Liver (tissue), 9 donors: ENCODE measurements around the gene MIOX. TPM values are rescaled to one million over a fixed set of nuclear protein-coding genes. Genes with fewer than 3 reads are reported as not detected.
A peak's percentile ranks its signal among the peaks of the same experiment; 100 is the strongest.

Experiments used
- DNase-seq: peaks from one replicate; pipeline ENCODE4 v3.0.0-alpha.2; 2017; ENCODE audit warnings: low spot score
- H3K27ac ChIP-seq, 2 donors: one replicate each; pipeline ENCODE4 v1.7.0; 2013; ENCODE audit warnings: inconsistent platforms in 2 of 2, low read length in 2 of 2, control low read depth in 1 of 2, low read depth in 1 of 2, mild to moderate bottlenecking in 1 of 2
- H3K27me3 ChIP-seq, 4 donors: one replicate each; pipeline versions ENCODE4 v1.6.1 to v1.7.0; 2013; ENCODE audit warnings: low read length in 3 of 4, inconsistent platforms in 1 of 4, mild to moderate bottlenecking in 1 of 4, moderate library complexity in 1 of 4; ENCODE audit not compliant: control insufficient read depth in 4 of 4, insufficient read depth in 4 of 4
- H3K36me3 ChIP-seq, 4 donors: one replicate each; pipeline versions ENCODE4 v1.6.1 to v1.7.0; 2013; ENCODE audit warnings: low read length in 3 of 4, mild to moderate bottlenecking in 3 of 4, low read depth in 1 of 4, moderate library complexity in 1 of 4; ENCODE audit not compliant: control insufficient read depth in 4 of 4, insufficient read depth in 3 of 4
- H3K4me1 ChIP-seq, 4 donors: one replicate each; pipeline versions ENCODE4 v1.6.1 to v1.7.0; 2013; ENCODE audit warnings: low read length in 3 of 4, mild to moderate bottlenecking in 3 of 4, moderate library complexity in 1 of 4; ENCODE audit not compliant: control insufficient read depth in 4 of 4, insufficient read depth in 4 of 4
- H3K4me3 ChIP-seq, 3 donors: one replicate each; pipeline versions ENCODE4 v1.6.1 to v1.7.0; 2013; ENCODE audit warnings: low read length in 3 of 3, control low read depth in 1 of 3, low read depth in 1 of 3, mild to moderate bottlenecking in 1 of 3
- H3K9ac ChIP-seq, 2 donors: one replicate each; pipeline ENCODE4 v1.7.0; 2013; ENCODE audit warnings: low read length in 2 of 2, mild to moderate bottlenecking in 2 of 2, moderate library complexity in 2 of 2, control low read depth in 1 of 2, low read depth in 1 of 2
- H3K9me3 ChIP-seq, 4 donors: one replicate each; pipeline versions ENCODE4 v1.6.1 to v1.7.0; 2013; ENCODE audit warnings: low read length in 3 of 4; ENCODE audit not compliant: control insufficient read depth in 4 of 4
- ATF3 ChIP-seq: IDR thresholded peaks from 2 replicates; pipeline ENCODE4 v1.6.1; 2016; ENCODE audit warnings: antibody characterized with exemption
- EGR1 ChIP-seq, 2 donors: IDR thresholded peaks; 2 replicates each; pipeline ENCODE4 v1.6.1; 2016 to 2018; ENCODE audit warnings: antibody characterized with exemption in 2 of 2, low read depth in 2 of 2
- FOXA2 ChIP-seq: IDR thresholded peaks from 2 replicates; pipeline ENCODE4 v1.6.1; 2016; ENCODE audit warnings: antibody characterized with exemption
- HNF4A ChIP-seq, 2 donors: conservative IDR thresholded peaks; 2 replicates each; pipeline ENCODE4 v1.6.1; 2016; ENCODE audit warnings: antibody characterized with exemption in 2 of 2, mild to moderate bottlenecking in 2 of 2
- HNF4G ChIP-seq: IDR thresholded peaks from 2 replicates; pipeline ENCODE4 v1.6.1; 2016; ENCODE audit warnings: antibody characterized with exemption
- JUND ChIP-seq, 2 donors: IDR thresholded peaks; 2 replicates each; pipeline ENCODE4 v1.6.1; 2016; ENCODE audit warnings: antibody characterized with exemption in 2 of 2
- MAX ChIP-seq: IDR thresholded peaks from 2 replicates; pipeline ENCODE4 v1.6.1; 2016; ENCODE audit warnings: antibody characterized with exemption
- NR2F2 ChIP-seq: IDR thresholded peaks from 2 replicates; pipeline ENCODE4 v1.6.1; 2016; ENCODE audit warnings: antibody characterized with exemption
- RAD21 ChIP-seq, 2 donors: IDR thresholded peaks; 2 replicates each; pipeline ENCODE4 v1.6.1; 2016; ENCODE audit warnings: antibody characterized with exemption in 2 of 2, mild to moderate bottlenecking in 2 of 2
- RXRA ChIP-seq, 2 donors: IDR thresholded peaks; 2 replicates each; pipeline ENCODE4 v1.6.1; 2017 to 2018; ENCODE audit warnings: antibody characterized with exemption in 2 of 2, mild to moderate bottlenecking in 1 of 2
- SP1 ChIP-seq: IDR thresholded peaks from 2 replicates; pipeline ENCODE4 v1.6.1; 2018; ENCODE audit warnings: antibody characterized with exemption, mild to moderate bottlenecking
- YY1 ChIP-seq: IDR thresholded peaks from 2 replicates; pipeline ENCODE4 v1.6.1; 2016; ENCODE audit warnings: antibody characterized with exemption, mild to moderate bottlenecking
- ZBTB33 ChIP-seq: IDR thresholded peaks from 2 replicates; pipeline ENCODE4 v1.6.1; 2016; ENCODE audit warnings: antibody characterized with exemption
- WGBS: extraction: QIAGEN DNeasy Blood & Tissue Kit; methylation state at CpG from one replicate; pipeline ENCODE4 v1.1.7; 2013; 5-methylcytosine and 5-hydroxymethylcytosine counted together
- polyA plus RNA-seq, 2 donors: library from polyadenylated mRNA; stranded (reverse) in 1 of 2; unstranded in 1 of 2; fragments of 200-250 nt in 1 of 2; fragments of >200 nt in 1 of 2; fragmentation: Nextera tagmentation in 1 of 2; extraction: Ambion mirVana in 1 of 2; gene quantifications; one replicate each; pipeline versions ENCODE4 v1.2.1 to v1.2.3, GENCODE V29; 2013 to 2015
- total RNA-seq, 2 donors: library from RNA; depleted of rRNA; stranded (reverse); fragments of >200 nt; gene quantifications; one replicate each; pipeline ENCODE4 v1.2.3, GENCODE V29; 2014
- donor health status: healthy.
- donor health status: healthy.
- donor health status: healthy.
- donor health status: healthy.
- donor health status: healthy.

MIOX gene
- total and polyA plus RNA-seq, 4 donors, result not detected

- no peaks in the 10 kb centered on the region for H3K36me3 ChIP-seq
- WGBS, result 90% methylated on average over 3 of the region's 3 CpGs
- no peak overlapping the region for H3K4me3 ChIP-seq
- H3K9ac ChIP-seq, result no peak overlapping the region
- peaks cover 0 to 15% (median 12%) of the 10 kb centered on the region in 4 donors for H3K4me1 ChIP-seq
- no peaks in the 10 kb centered on the region for H3K9me3 ChIP-seq
- no peak for DNase-seq
- no peak for TF ChIP-seq RAD21 (IDR thresholded peaks at IDR 0.05)
- no peak for TF ChIP-seq YY1
- no peak for TF ChIP-seq NR2F2
- TF ChIP-seq JUND (IDR thresholded peaks at IDR 0.05), result no peak
- no peak for TF ChIP-seq FOXA2
- TF ChIP-seq RXRA (IDR thresholded peaks at IDR 0.05), result no peak
- no peak for TF ChIP-seq ATF3
- no peak for TF ChIP-seq SP1
- TF ChIP-seq HNF4A (conservative IDR thresholded peaks at IDR 0.05), result no peak
- no peak for TF ChIP-seq EGR1 (IDR thresholded peaks at IDR 0.05; ENCODE audit: low read depth in 2 of 2)
- no peak for TF ChIP-seq MAX
- peak overlapping the region in 1 of 2 donors; percentile 17 for H3K27ac ChIP-seq
- H3K27me3 ChIP-seq, result no peaks in the 10 kb centered on the region
These were observed 49.6 kb downstream of the MIOX start for GRCh38 chr22:50536226-50536625.

- H3K9me3 ChIP-seq, result no peaks in the 10 kb centered on the region
- H3K36me3 ChIP-seq, result no peaks in the 10 kb centered on the region
- peaks cover 0 to 14% (median 7%) of the 10 kb centered on the region in 4 donors for H3K4me1 ChIP-seq
- H3K4me3 ChIP-seq, result no peak overlapping the region
- 95% methylated on average over 13 of the region's 13 CpGs for WGBS
- H3K27me3 ChIP-seq, result no peaks in the 10 kb centered on the region
- H3K27ac ChIP-seq, result peak overlapping the region; percentile 87 to 100
- H3K9ac ChIP-seq, result no peak overlapping the region
- DNase-seq, result no peak
- TF ChIP-seq FOXA2 (no peak), YY1 (no peak), ZBTB33 (no peak), NR2F2 (no peak), EGR1 (IDR thresholded peaks at IDR 0.05; ENCODE audit: low read depth in 2 of 2) (no peak), HNF4G (no peak), RXRA (IDR thresholded peaks at IDR 0.05) (no peak)
These were observed 51.1 kb downstream of the MIOX start for GRCh38 chr22:50537765-50538164.

Other genes starting within 250 kb of the MIOX start
- 10 to 100 TPM; 20.9 to 31.7 TPM for gene TUBGCP6, start 241.8 kb upstream of the MIOX start, total RNA-seq
- gene TUBGCP6, start 241.8 kb upstream of the MIOX start, polyA plus RNA-seq, result 10 to 100 TPM in 1 of 2 donors, 1 to 10 TPM in 1; 9.3 to 11.9 TPM
- 10 to 100 TPM; 11.4 to 18.2 TPM for gene HDAC10, start 235.6 kb upstream of the MIOX start, total RNA-seq
- 10 to 100 TPM in 1 of 2 donors, 1 to 10 TPM in 1; 6.2 to 15.9 TPM for gene HDAC10, start 235.6 kb upstream of the MIOX start, polyA plus RNA-seq
- 1 to 10 TPM; 2.3 to 2.8 TPM for gene MAPK12, start 225.2 kb upstream of the MIOX start, total RNA-seq
- gene MAPK12, start 225.2 kb upstream of the MIOX start, polyA plus RNA-seq, result 1 to 10 TPM in 1 of 2 donors, under 1 TPM in 1; 0.83 to 1.5 TPM
- gene MAPK11, start 216.5 kb upstream of the MIOX start, total RNA-seq, result 1 to 10 TPM in 1 of 2 donors, under 1 TPM in 1; 0.65 to 1.2 TPM
- 1 to 10 TPM in 1 of 2 donors, under 1 TPM in 1; 0.83 to 2.0 TPM for gene MAPK11, start 216.5 kb upstream of the MIOX start, polyA plus RNA-seq
- 10 to 100 TPM; 28.8 to 95.7 TPM for gene PLXNB2, start 179.2 kb upstream of the MIOX start, total RNA-seq
- gene PLXNB2, start 179.2 kb upstream of the MIOX start, polyA plus RNA-seq, result 10 to 100 TPM; 60.1 to 87.8 TPM
- 1 to 10 TPM; 1.1 to 1.2 TPM for gene DENND6B, start 159.8 kb upstream of the MIOX start, total RNA-seq
- gene DENND6B, start 159.8 kb upstream of the MIOX start, polyA plus RNA-seq, result 1 to 10 TPM in 1 of 2 donors, under 1 TPM in 1; 0.86 to 1.0 TPM
- 100 to 1,000 TPM in 1 of 2 donors, 10 to 100 TPM in 1; 51.7 to 117 TPM for gene PPP6R2, start 143.5 kb upstream of the MIOX start, total RNA-seq
- 10 to 100 TPM; 28.8 to 42.6 TPM for gene PPP6R2, start 143.5 kb upstream of the MIOX start, polyA plus RNA-seq
- gene SBF1, start 11.8 kb upstream of the MIOX start, total RNA-seq, result 10 to 100 TPM; 21.8 to 37.6 TPM
- gene SBF1, start 11.8 kb upstream of the MIOX start, polyA plus RNA-seq, result 10 to 100 TPM in 1 of 2 donors, 1 to 10 TPM in 1; 8.3 to 11.0 TPM
- gene ADM2, start 5.3 kb upstream of the MIOX start, total RNA-seq, result 1 to 10 TPM in 1 of 2 donors, under 1 TPM in 1; 0.79 to 1.8 TPM
- 1 to 10 TPM in 1 of 2 donors, under 1 TPM in 1; 0.89 to 2.8 TPM for gene ADM2, start 5.3 kb upstream of the MIOX start, polyA plus RNA-seq
- gene LMF2, start 20.8 kb downstream of the MIOX start, total RNA-seq, result 10 to 100 TPM; 24.0 to 27.9 TPM
- 10 to 100 TPM; 16.7 to 35.6 TPM for gene LMF2, start 20.8 kb downstream of the MIOX start, polyA plus RNA-seq
- 10 to 100 TPM; 15.2 to 30.8 TPM for gene NCAPH2, start 21.4 kb downstream of the MIOX start, total RNA-seq
- 10 to 100 TPM; 12.0 to 12.5 TPM for gene NCAPH2, start 21.4 kb downstream of the MIOX start, polyA plus RNA-seq
- 1 to 10 TPM; 1.4 to 1.7 TPM for gene SCO2, start 38.7 kb downstream of the MIOX start, total RNA-seq
- gene SCO2, start 38.7 kb downstream of the MIOX start, polyA plus RNA-seq, result 1 to 10 TPM; 1.9 to 2.9 TPM
- 100 to 1,000 TPM in 1 of 2 donors, 10 to 100 TPM in 1; 41.2 to 109 TPM for gene TYMP, start 43.2 kb downstream of the MIOX start, total RNA-seq
- gene TYMP, start 43.2 kb downstream of the MIOX start, polyA plus RNA-seq, result 10 to 100 TPM; 34.0 to 89.8 TPM
- under 1 TPM in 1 of 2 donors, not detected in 1; 0.08 TPM for gene KLHDC7B, start 59.0 kb downstream of the MIOX start, total RNA-seq
- under 1 TPM; 0.08 to 0.16 TPM for gene KLHDC7B, start 59.0 kb downstream of the MIOX start, polyA plus RNA-seq
- 1 to 10 TPM in 1 of 2 donors, not detected in 1; 2.2 TPM for gene SYCE3, start 76.1 kb downstream of the MIOX start, total RNA-seq
- gene SYCE3, start 76.1 kb downstream of the MIOX start, polyA plus RNA-seq, result under 1 TPM in 1 of 2 donors, not detected in 1; 0.45 TPM
- 10 to 100 TPM in 1 of 2 donors, 1 to 10 TPM in 1; 3.0 to 13.6 TPM for gene CPT1B, start 91.6 kb downstream of the MIOX start, total RNA-seq
- gene CPT1B, start 91.6 kb downstream of the MIOX start, polyA plus RNA-seq, result 1 to 10 TPM; 4.0 to 5.7 TPM
- gene CHKB, start 96.0 kb downstream of the MIOX start, total RNA-seq, result 10 to 100 TPM; 18.4 to 24.2 TPM
- 10 to 100 TPM; 17.9 to 22.9 TPM for gene CHKB, start 96.0 kb downstream of the MIOX start, polyA plus RNA-seq
- under 1 TPM; 0.09 to 0.17 TPM for gene MAPK8IP2, start 113.9 kb downstream of the MIOX start, total RNA-seq
- under 1 TPM; 0.04 to 0.37 TPM for gene MAPK8IP2, start 113.9 kb downstream of the MIOX start, polyA plus RNA-seq
- 10 to 100 TPM in 1 of 2 donors, 1 to 10 TPM in 1; 6.8 to 11.4 TPM for gene ARSA, start 141.3 kb downstream of the MIOX start, total RNA-seq
- gene ARSA, start 141.3 kb downstream of the MIOX start, polyA plus RNA-seq, result 10 to 100 TPM; 20.3 to 28.0 TPM
- gene SHANK3, start 186.0 kb downstream of the MIOX start, total RNA-seq, result 1 to 10 TPM; 5.1 to 10.0 TPM
- gene SHANK3, start 186.0 kb downstream of the MIOX start, polyA plus RNA-seq, result 1 to 10 TPM; 1.1 to 6.4 TPM